ENCODE results near the gene TIMM17A.

DNA sequence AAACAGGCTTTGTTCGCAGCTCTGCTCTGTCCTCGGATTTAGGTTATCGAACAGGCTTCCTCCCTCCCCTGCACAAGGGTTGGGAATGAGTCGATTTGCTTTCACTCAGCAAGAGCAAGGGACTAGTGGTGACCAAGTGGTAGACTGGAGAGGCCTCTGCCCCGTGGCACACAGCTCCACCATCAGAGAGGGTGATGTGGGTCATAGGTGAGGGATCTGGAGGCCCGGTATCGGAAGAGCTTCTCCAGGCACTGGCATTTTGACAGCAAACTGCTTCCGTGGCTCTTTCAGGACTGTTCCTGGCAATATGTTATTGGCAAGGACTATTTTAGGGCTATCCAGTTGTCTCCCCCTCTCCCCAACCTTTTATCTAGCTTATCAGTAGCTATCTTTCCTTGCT, 52.0 kb downstream of the TIMM17A start:
- TF ChIP-seq EZH2 (IDR thresholded peaks at IDR 0.05; ENCODE audit: low read depth): no peak
- TF ChIP-seq, protein P1, sequence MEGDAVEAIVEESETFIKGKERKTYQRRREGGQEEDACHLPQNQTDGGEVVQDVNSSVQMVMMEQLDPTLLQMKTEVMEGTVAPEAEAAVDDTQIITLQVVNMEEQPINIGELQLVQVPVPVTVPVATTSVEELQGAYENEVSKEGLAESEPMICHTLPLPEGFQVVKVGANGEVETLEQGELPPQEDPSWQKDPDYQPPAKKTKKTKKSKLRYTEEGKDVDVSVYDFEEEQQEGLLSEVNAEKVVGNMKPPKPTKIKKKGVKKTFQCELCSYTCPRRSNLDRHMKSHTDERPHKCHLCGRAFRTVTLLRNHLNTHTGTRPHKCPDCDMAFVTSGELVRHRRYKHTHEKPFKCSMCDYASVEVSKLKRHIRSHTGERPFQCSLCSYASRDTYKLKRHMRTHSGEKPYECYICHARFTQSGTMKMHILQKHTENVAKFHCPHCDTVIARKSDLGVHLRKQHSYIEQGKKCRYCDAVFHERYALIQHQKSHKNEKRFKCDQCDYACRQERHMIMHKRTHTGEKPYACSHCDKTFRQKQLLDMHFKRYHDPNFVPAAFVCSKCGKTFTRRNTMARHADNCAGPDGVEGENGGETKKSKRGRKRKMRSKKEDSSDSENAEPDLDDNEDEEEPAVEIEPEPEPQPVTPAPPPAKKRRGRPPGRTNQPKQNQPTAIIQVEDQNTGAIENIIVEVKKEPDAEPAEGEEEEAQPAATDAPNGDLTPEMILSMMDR (conservative IDR thresholded peaks at IDR 0.05): no peak
